ENCODE data around the gene E2F6. TPM values are rescaled to one million over a fixed set of nuclear protein-coding genes. Genes with fewer than 3 reads are reported as not detected.

E2F6 gene
- total and polyA plus RNA-seq, 9 of the 15 experiments (the other 6 are each of a cell fraction or from before 2014, with no cell fraction given) = 13.6 to 33.9 (median 26.1) TPM

GRCh38 chr2:11416931-11417330 is 49.0 kb downstream of the E2F6 start:
- in situ Hi-C loops (cut with MboI) (loop anchor here (25.0 kb wide), 3 partner anchors 180 to 580 kb away; a partner anchor contains a TSS), intact Hi-C loops (cut with micrococcal nuclease) (loop anchor here (10.0 kb wide), 1 partner anchor 582 kb away; no protein-coding TSS in a partner anchor)
- ChIA-PET CTCF (ENCODE audit: low intra/inter-chr PET ratio) (no interaction called here), POLR2A (no interaction called here)
- H3K27ac ChIP-seq (ENCODE audit: extremely low read depth, low read depth, low read length) = no peak overlapping the region
- 62% methylated on average over 2 of the region's 2 CpGs for WGBS (ENCODE audit: insufficient coverage, low coverage, missing lambda C conversion rate)
- H3K9me3 ChIP-seq (replicated peaks; ENCODE audit: control insufficient read depth, insufficient read depth, low read depth, low read length) = peaks cover 6% of the 10 kb centered on the region
- ATAC-seq (no peak), FAIRE-seq (no peak), DNase-seq (ENCODE audit: extremely low read depth in 1 of 4, low spot score in 3 of 4) (no peak)
- H3K27me3 ChIP-seq (ENCODE audit: control insufficient read depth in 2 of 2, insufficient read depth in 2 of 2, low read length in 2 of 2) = no peaks in the 10 kb centered on the region
- peaks cover 3 to 5% of the 10 kb centered on the region in 2 experiments; a peak in 2 of 5 replicates for H3K4me1 ChIP-seq (replicated peaks in 1 of 2; ENCODE audit: control insufficient read depth in 2 of 2, insufficient read depth in 2 of 2, low read length in 2 of 2)
- H3K79me2 ChIP-seq (ENCODE audit: control insufficient read depth, insufficient read depth, low read length) = no peaks in the 10 kb centered on the region
- H2AFZ ChIP-seq (ENCODE audit: low read depth, low read length) = no peak overlapping the region
- no peak for TF ChIP-seq IRF2 (CRISPR knock-in tag; IDR thresholded peaks at IDR 0.05)
- TF ChIP-seq NR4A1 (CRISPR knock-in tag; IDR thresholded peaks at IDR 0.05) = peak; percentile 8; the same call in 1 of the 2 replicates
- TF ChIP-seq NR4A1 (tag; IDR thresholded peaks at IDR 0.05) = no peak
- H3K9ac ChIP-seq (ENCODE audit: insufficient read depth in 1 of 2, low read depth in 2 of 2, low read length in 2 of 2) = no peak overlapping the region
- H4K20me1 ChIP-seq (replicated peaks; ENCODE audit: control insufficient read depth, insufficient read depth, low read length) = no peaks in the 10 kb centered on the region
- H3K36me3 ChIP-seq (ENCODE audit: control insufficient read depth, insufficient read depth, low read length) = no peaks in the 10 kb centered on the region
- BruUV-seq (replicated peaks) = no TSS peak
- no peak overlapping the region for H3K4me3 ChIP-seq
- H3K9me1 ChIP-seq (ENCODE audit: control insufficient read depth, insufficient read depth, low read length) = no peaks in the 10 kb centered on the region
- no peak overlapping the region for H3K4me2 ChIP-seq (ENCODE audit: insufficient read depth, low read length)

GRCh38 chr2:11416186-11416585 is 49.8 kb downstream of the E2F6 start:
- Histone ChIP-seq H4K20me1 (replicated peaks; ENCODE audit: control insufficient read depth, insufficient read depth, low read length) (no peaks in the 10 kb centered on the region), H3K9ac (ENCODE audit: insufficient read depth in 1 of 2, low read depth in 2 of 2, low read length in 2 of 2) (no peak overlapping the region), H3K36me3 (ENCODE audit: control insufficient read depth, insufficient read depth, low read length) (no peaks in the 10 kb centered on the region), H3K4me3 (no peak overlapping the region), H3K9me1 (ENCODE audit: control insufficient read depth, insufficient read depth, low read length) (no peaks in the 10 kb centered on the region), H3K9me3 (replicated peaks; ENCODE audit: control insufficient read depth, insufficient read depth, low read depth, low read length) (peaks cover 6% of the 10 kb centered on the region), H3K4me1 (replicated peaks in 1 of 2; ENCODE audit: control insufficient read depth in 2 of 2, insufficient read depth in 2 of 2, low read length in 2 of 2) (peaks cover 3 to 9% of the 10 kb centered on the region in 2 experiments; a peak in 3 of 5 replicates), H3K27me3 (ENCODE audit: control insufficient read depth in 2 of 2, insufficient read depth in 2 of 2, low read length in 2 of 2) (no peaks in the 10 kb centered on the region), H3K4me2 (ENCODE audit: insufficient read depth, low read length) (no peak overlapping the region), H2AFZ (ENCODE audit: low read depth, low read length) (no peak overlapping the region), H3K79me2 (ENCODE audit: control insufficient read depth, insufficient read depth, low read length) (no peaks in the 10 kb centered on the region), H3K27ac (ENCODE audit: extremely low read depth, low read depth, low read length) (no peak overlapping the region)
- POLR2A ChIA-PET = interaction anchor here (0.6 kb wide), 1 partner anchor 259 kb away, joined by 3 read pairs; no protein-coding TSS in a partner anchor
- DNase-seq (ENCODE audit: extremely low read depth in 1 of 4, low spot score in 3 of 4) (no peak), FAIRE-seq (no peak), ATAC-seq (no peak)
- in situ Hi-C loops (cut with MboI) (loop anchor here (25.0 kb wide), 3 partner anchors 179 to 579 kb away; a partner anchor contains a TSS), intact Hi-C loops (cut with micrococcal nuclease) (loop anchor here (10.0 kb wide), 1 partner anchor 581 kb away; no protein-coding TSS in a partner anchor)
- no TSS peak for BruUV-seq (replicated peaks)
- no peak for TF ChIP-seq SMAD3 (CRISPR knock-in tag; conservative IDR thresholded peaks at IDR 0.05)
- no peak for TF ChIP-seq ZNF316 (IDR thresholded peaks at IDR 0.05)
- TF ChIP-seq DIDO1 (tag; IDR thresholded peaks at IDR 0.05; ENCODE audit: low read depth) = no peak
- CTCF ChIA-PET (ENCODE audit: low intra/inter-chr PET ratio) = no interaction called here
- WGBS (ENCODE audit: insufficient coverage, low coverage, missing lambda C conversion rate) = 71% methylated on average over 2 of the region's 2 CpGs

Data from K562 (cell line).